Panc1 (cell line): ENCODE data around the gene LRRC56. TPM values are rescaled to one million over a fixed set of nuclear protein-coding genes. Genes with fewer than 3 reads are reported as not detected.
A peak's percentile ranks its signal among the peaks of the same experiment; 100 is the strongest.

Experiments used
- ATAC-seq: fragments of 200-7000 bp; cut with Tn5 transposase; 2 replicates; pipeline ENCODE4 v1.9.1; 2020; ENCODE audit warnings: mild to moderate bottlenecking, moderate library complexity
- BruUV-seq: library from RNA; stranded (reverse); fragments of 400-500 nt; replicated peaks from 2 replicates; lab custom pipeline; 2021; lab: Mats Ljungman, UMichigan
- CTCF ChIA-PET: fragments of 300-600 bp; sonication (Branson Sonifier 250); formaldehyde crosslinking; loops from one replicate; lab custom pipeline; 2022; ENCODE audit warnings: antibody characterized with exemption; lab: Charles Lee
- POLR2A ChIA-PET: fragments of 300-600 bp; sonication (Branson Sonifier 250); formaldehyde crosslinking; loops from one replicate; lab custom pipeline; 2022; ENCODE audit warnings: antibody characterized with exemption; lab: Charles Lee
- DNase-seq: peaks from one replicate; pipeline ENCODE4 v3.0.0-alpha.2; 2010; ENCODE audit warnings: low read depth, low spot score
- H3K27ac ChIP-seq: 2 replicates; pipeline ENCODE4 v1.5.1; 2011; ENCODE audit warnings: mild to moderate bottlenecking, low read length, inconsistent platforms
- H3K27me3 ChIP-seq: fragments of 200-500 bp; sonication (Bioruptor generic); 2 replicates; pipeline ENCODE4 v1.6.0; 2014; ENCODE audit warnings: low read length, inconsistent platforms; ENCODE audit not compliant: control insufficient read depth, insufficient read depth
- H3K36me3 ChIP-seq: fragments of 200-500 bp; sonication (Bioruptor generic); 2 replicates; pipeline ENCODE4 v1.5.1; 2014; ENCODE audit warnings: inconsistent platforms, mild to moderate bottlenecking, low read length, moderate library complexity; ENCODE audit not compliant: control insufficient read depth, insufficient read depth
- H3K4me1 ChIP-seq: 2 replicates; pipeline ENCODE4 v1.5.1; 2011; ENCODE audit warnings: inconsistent platforms, mild to moderate bottlenecking, low read length, moderate library complexity; ENCODE audit not compliant: control insufficient read depth, insufficient read depth
- H3K4me3 ChIP-seq, 2 experiments: 2 replicates each; pipeline ENCODE4 v1.5.1; 2011 to 2012; ENCODE audit warnings: low read depth in 2 of 2, low read length in 2 of 2, mild to moderate bottlenecking in 2 of 2, inconsistent platforms in 1 of 2, moderate library complexity in 1 of 2
- H3K9me3 ChIP-seq: fragments of 200-500 bp; sonication (Bioruptor generic); 2 replicates; pipeline ENCODE4 v1.5.1; 2014; ENCODE audit warnings: low read depth, mild to moderate bottlenecking, inconsistent platforms, low read length, moderate library complexity; ENCODE audit not compliant: control insufficient read depth, insufficient read depth
- CTCF ChIP-seq: fragments of 450-650 bp; IDR thresholded peaks from 2 replicates; pipeline ENCODE4 v1.5.1; 2017; ENCODE audit warnings: mild to moderate bottlenecking
- POLR2AphosphoS5 ChIP-seq: IDR thresholded peaks from 2 replicates; pipeline ENCODE4 v1.6.1; 2012; ENCODE audit warnings: mild to moderate bottlenecking, low read depth, low read length, moderate library complexity
- SIN3A ChIP-seq: IDR thresholded peaks from 2 replicates; pipeline ENCODE4 v1.6.1; 2012; ENCODE audit warnings: low read depth, mild to moderate bottlenecking, low read length, moderate library complexity, borderline replicate concordance; ENCODE audit not compliant: insufficient read depth
- TCF7L2 ChIP-seq: IDR thresholded peaks from 2 replicates; pipeline ENCODE4 v1.6.1; 2011; ENCODE audit warnings: mild to moderate bottlenecking, low read depth, low read length, inconsistent platforms
- in situ Hi-C: cut with HindIII; loops from 2 replicates; pipeline ENCODE4 v1.10.0; 2016; ENCODE audit warnings: low sequenced_read_pairs, low pct_unique_long_range_greater_than_20kb
- intact Hi-C: fragments of 100-400 bp; cut with micrococcal nuclease; formaldehyde crosslinking; loops from one replicate; pipeline ENCODE4 v1.10.0; 2022; ENCODE audit not compliant: unreplicated experiment
- total RNA-seq: library from RNA; stranded (reverse); gene quantifications from one replicate; pipeline ENCODE4 v1.2.1, GENCODE V29; 2021; ENCODE audit not compliant: unreplicated experiment

LRRC56 gene
- total RNA-seq, 1 experiment from 2014 or later = 9.8 TPM

- POLR2A ChIA-PET = no interaction called here
- CTCF ChIA-PET = interaction anchor here (0.6 to 0.7 kb wide), 2 partner anchors 135 to 163 kb away, joined by 3 to 8 read pairs; partner anchors contain the start of gene TMEM80
- no peaks in the 10 kb centered on the region for H3K36me3 ChIP-seq
- in situ Hi-C loops (no loop called here), intact Hi-C loops (no loop called here)
- H3K4me1 ChIP-seq = peaks cover 27% of the 10 kb centered on the region
- H3K9me3 ChIP-seq = no peaks in the 10 kb centered on the region
- peak within 1 kb of the TSS; percentile 78 to 91 for H3K4me3 ChIP-seq
- peak; percentile 87 for ATAC-seq
- peak within 1 kb of the TSS; percentile 88 for H3K27ac ChIP-seq
- no peak for DNase-seq
- TSS peak; percentile 74 for BruUV-seq
- no peaks in the 10 kb centered on the region for H3K27me3 ChIP-seq
- peak; percentile 75 for TF ChIP-seq POLR2AphosphoS5
- TF ChIP-seq SIN3A = 0 out of 2 replicates have a peak, but pooled peaks have one; percentile 21
- no peak for TF ChIP-seq CTCF
These were observed 23.2 kb downstream of the LRRC56 start, which contains the start of the genes LMNTD2 and RASSF7 for GRCh38 chr11:560305-561147. Gene LMNTD2, minus strand, starts transcription at chr11:560738. Its CDS starts 22 bp downstream, at chr11:560716. Gene RASSF7, plus strand, starts transcription at chr11:560970. Its CDS starts 799 bp downstream, at chr11:561769.

- TF ChIP-seq TCF7L2 (no peak), SIN3A (0 out of 2 replicates have a peak, but pooled peaks have one; percentile 26), POLR2AphosphoS5 (no peak), CTCF (no peak)
- no peaks in the 10 kb centered on the region for H3K9me3 ChIP-seq
- no peaks in the 10 kb centered on the region for H3K27me3 ChIP-seq
- intact Hi-C loops = no loop called here
- H3K4me3 ChIP-seq = peak overlapping the region; percentile 78 to 91
- CTCF ChIA-PET = interaction anchor here (0.6 kb wide), 1 partner anchor 202 kb away, joined by 3 read pairs; no protein-coding TSS in a partner anchor
- peaks cover 35% of the 10 kb centered on the region for H3K4me1 ChIP-seq
- in situ Hi-C loops = no loop called here
- peak overlapping the region; percentile 67 for H3K27ac ChIP-seq
- BruUV-seq = no TSS peak
- no peaks in the 10 kb centered on the region for H3K36me3 ChIP-seq
- DNase-seq = no peak
- ATAC-seq = peak; percentile 47
- POLR2A ChIA-PET = no interaction called here
These were observed 24.0 kb downstream of the LRRC56 start for GRCh38 chr11:561148-562003.
